ENCODE data around the gene TFDP1.

Gene TFDP1

DNA sequence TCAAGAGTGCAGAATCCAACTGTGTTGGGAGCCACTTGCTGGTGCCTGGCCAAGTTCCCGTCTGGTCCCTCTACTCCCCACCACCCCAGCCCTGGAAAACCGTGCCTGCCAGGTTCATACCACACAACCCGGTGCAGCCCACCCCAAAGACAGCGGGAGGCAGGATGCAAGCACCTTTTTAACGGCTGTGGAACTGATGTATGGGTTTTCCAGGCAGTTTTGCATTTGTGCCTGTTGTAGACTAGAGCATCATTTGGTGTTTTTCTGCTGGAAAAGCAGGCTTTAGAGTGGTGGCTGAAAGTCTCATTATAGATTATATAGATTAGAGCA lies 13.5 kb downstream of the TFDP1 start:
- no peak for DNase-seq (ENCODE audit: low read depth)

DNA sequence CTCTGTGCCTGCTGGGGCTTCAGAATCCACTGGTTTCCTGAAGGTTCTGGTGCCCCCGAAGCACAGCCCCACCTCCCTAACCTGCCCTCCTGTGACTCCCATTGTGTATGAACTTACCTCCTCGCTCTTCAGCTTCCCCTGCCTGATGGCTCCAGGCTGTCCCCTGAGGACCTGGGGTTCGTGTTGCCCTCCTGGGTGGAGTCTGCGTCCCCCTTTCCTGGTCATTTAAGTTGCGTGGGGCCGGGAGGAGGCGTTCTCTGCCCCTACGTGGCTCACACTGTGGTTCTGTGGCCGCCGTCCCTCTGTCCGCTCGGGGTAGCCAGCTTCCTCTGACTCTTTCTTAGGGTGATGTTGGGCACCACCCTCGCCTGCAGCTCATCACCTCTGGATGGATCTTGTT lies 13.9 kb downstream of the TFDP1 start:
- no peak for DNase-seq (ENCODE audit: low read depth)

DNA sequence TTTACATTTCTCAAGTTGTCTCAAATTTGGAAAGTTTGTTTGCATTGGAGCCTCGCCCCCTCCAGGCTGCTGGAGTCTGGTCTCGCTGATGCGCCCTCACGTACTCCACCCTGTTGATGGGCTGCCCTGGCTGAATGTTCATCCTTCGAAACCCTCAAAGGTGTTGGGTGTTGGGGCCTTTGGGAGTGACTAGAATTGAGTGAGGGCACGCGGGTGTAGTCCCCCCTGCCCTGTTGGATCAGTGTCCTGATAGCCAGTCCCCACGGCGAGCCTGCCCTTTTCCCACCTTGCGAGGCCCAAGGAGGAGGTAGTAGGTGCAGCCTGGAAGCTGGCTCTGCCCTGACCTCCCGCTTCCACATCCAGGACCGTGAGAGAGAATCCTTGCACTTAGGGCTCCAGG lies 14.8 kb downstream of the TFDP1 start:
- DNase-seq (ENCODE audit: low read depth) = no peak

DNA sequence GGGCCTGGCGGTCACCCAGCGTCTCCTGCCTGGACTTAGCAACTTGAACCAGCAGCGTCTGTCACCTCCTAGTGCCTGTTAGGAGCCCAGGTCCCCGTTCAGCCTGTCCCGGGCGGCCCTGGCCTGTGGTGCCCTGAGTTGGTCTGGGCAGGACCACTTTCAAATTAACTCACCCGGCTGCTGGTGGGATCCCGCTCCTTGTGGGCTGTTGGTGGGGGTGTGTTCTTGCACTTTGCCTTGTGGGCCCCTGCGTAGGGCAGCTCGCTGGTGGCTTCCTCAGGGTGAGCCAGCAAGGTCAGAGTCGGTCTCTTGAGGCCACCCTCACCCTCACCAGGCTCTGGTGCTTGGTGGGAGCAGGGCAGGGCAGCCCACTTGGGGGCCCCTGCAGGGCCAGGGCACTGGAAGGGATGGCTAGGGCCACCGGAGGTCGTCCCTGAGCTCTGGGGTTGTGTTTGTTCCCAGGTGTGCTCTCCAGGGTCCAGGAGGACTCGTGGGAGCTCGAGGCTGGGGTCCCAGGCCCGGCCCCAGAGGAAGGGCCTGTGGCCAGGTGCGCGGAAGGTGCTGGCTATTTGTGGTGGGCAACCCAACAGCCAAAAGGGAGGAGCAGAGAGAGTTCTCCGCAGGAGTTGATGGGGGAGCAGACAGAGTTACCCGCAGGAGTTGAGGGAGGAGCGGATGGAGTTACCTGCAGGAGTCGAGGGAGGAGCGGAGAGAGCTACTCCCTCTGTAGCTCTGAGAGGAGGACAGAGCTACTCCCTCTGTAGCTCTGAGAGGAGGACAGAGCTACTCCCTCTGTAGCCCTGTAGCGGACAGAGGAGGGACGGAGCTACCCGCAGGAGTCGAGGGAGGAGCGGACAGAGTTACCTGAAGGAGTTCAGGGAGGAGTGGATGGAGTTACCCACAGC lies 16.9 kb downstream of the TFDP1 start:
- DNase-seq (ENCODE audit: low read depth) = no peak

GRCh38 chr13:113602291-113602988 lies 17.9 kb downstream of the TFDP1 start:
- DNase-seq (ENCODE audit: low read depth) = no peak

- DNase-seq (ENCODE audit: low read depth) = no peak
Observed at GRCh38 chr13:113603116-113603710, 18.7 kb downstream of the TFDP1 start.

GRCh38 chr13:113604186-113604585 lies 19.6 kb downstream of the TFDP1 start:
- no peak for DNase-seq (ENCODE audit: low read depth)

DNA sequence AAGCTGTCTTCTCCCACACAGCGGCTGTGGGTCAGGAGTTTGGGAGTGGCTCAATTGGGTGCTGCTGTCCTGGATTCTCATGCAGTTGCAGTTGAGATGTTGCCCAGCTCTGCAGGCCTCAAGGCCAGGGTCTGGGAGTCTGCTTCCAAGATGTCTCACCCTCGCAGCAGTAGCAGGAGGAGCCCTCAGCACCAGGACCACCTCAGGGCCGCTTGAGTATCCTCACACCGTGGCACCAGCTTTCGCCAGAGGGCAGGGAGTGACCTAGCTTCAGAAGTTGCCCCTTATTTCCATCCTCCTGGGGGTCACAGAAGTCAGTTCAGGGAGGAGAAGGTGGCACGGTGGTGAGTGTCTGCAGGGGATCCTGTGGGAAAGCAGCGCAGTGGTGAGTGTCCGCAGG lies 20.9 kb downstream of the TFDP1 start:
- DNase-seq (ENCODE audit: low read depth) = no peak

DNA sequence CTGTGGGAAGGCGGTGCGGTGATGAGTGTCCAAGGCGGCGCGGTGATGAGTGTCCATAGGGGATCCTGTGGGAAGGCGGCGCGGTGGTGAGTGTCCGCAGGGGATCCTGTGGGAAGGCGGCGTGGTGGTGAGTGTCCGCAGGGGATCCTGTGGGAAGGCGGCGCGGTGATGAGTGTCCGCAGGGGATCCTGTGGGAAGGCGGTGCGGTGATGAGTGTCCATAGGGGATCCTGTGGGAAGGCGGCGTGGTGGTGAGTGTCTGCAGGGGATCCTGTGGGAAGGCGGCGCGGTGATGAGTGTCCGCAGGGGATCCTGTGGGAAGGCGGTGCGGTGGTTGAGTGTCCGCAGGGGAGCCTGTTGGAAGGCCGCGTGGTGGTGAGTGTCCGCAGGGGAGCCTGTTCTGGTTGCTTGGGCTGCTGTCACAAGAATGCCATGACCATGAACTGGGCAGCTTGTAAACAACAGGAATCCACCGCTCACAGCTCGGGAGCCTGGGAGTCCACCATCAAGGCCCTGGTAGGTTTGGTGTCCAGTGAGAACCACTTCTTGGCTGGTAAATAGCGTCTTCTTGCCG lies 21.4 kb downstream of the TFDP1 start:
- no peak for DNase-seq (ENCODE audit: low read depth)

- no peak for DNase-seq (ENCODE audit: low read depth)
Observed at GRCh38 chr13:113607056-113607888, 22.7 kb downstream of the TFDP1 start.

GRCh38 chr13:113607889-113608635 lies 23.5 kb downstream of the TFDP1 start:
- no peak for DNase-seq (ENCODE audit: low read depth)

- no peak for DNase-seq (ENCODE audit: low read depth)
Observed at GRCh38 chr13:113608967-113609533, 24.5 kb downstream of the TFDP1 start.

- no peak for DNase-seq (ENCODE audit: low read depth)
Observed at GRCh38 chr13:113609616-113610015, 25.1 kb downstream of the TFDP1 start.

GRCh38 chr13:113610266-113610665 lies 25.7 kb downstream of the TFDP1 start:
- DNase-seq (ENCODE audit: low read depth) = no peak

GRCh38 chr13:113611996-113612395 lies 27.4 kb downstream of the TFDP1 start:
- no peak for DNase-seq (ENCODE audit: low read depth)

DNA sequence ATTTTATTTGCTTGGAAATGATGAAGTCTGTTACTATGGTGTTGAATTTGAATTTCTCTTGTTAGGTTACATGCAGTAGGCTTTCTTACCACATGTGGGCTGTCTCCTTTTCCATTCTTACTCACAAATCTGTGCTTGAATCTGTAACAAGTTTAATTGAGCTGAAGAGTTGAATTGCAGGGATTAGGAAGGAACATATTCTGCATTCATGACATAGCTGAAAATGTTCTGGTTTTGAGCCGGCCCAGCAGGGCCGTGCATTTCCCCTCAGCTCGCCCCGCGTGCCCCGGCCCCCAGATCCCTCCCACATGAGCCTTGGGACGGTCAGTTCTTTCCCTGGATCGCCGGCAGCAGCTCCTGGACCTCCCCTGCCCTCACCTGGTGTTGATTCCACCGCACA lies 28.1 kb downstream of the TFDP1 start:
- DNase-seq (ENCODE audit: low read depth) = no peak

- no peak for DNase-seq (ENCODE audit: low read depth)
Observed at GRCh38 chr13:113613789-113614379, 29.3 kb downstream of the TFDP1 start.

DNA sequence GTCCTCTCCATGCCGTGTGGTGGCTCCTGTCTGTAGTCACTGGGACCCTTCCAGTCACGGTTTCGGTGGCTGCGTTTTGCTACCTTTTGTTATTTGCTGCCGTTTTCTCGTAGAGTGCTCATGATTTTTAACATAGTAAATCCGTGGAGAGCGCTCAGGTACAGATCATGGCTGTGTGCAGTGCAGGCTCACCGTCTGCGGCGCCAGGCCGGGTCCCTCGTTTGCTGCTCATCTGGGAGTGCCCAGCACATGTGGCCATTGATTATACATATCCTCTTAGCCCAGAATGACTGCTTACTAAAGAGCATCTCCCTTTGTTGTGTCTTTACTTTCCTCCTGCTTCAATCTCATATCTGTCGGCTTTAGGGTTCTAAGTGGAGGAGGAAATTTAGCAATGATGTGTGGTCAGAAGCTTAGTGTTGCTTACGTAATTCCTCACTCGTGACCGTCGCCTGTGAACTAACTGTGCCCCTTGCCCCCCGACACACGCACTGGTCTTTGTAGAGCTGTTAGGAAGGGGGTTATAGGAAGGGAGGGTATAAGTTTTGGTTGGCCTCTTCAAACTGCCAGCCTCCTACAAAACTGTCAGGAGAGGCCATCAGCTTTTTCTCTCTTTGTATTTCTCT lies 31.8 kb downstream of the TFDP1 start:
- no peak for DNase-seq (ENCODE audit: low read depth)

DNA sequence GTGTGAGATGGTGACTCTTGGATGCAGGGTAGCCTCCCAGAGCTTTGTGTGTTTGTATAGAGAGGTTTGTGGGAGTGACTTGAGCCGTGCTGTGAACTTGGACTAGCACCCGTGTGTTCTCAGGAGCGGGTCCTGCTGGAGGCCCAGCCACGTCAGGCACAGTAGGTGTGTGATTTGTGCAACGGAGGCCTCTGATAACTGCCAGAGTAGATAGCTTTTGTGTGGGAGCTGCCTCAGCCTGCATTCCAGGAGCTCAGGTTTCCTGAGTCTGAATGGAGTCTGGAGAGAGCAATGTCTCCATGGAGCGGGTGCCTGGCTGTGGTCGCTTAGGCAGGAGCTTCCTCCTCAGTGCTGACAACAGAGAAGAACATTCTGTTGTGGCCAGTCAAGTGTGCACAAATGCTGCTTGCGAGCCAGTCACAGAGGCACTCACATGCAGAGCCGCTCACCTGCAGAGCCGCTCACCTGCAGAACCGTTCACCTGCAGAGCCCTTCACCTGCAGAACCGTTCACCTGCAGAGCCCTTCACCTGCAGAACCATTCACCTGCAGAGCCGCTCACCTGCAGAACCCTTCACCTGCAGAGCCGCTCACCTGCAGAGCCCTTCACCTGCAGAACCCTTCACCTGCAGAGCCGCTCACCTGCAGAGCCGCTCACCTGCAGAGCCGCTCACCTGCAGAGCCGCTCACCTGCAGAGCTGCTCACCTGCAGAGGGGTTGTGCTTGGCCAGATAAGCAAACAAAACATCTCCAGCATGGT lies 32.6 kb downstream of the TFDP1 start:
- no peak for DNase-seq (ENCODE audit: low read depth)
